ENCODE results near the gene C10orf71. TPM values are rescaled to one million over a fixed set of nuclear protein-coding genes. Genes with fewer than 3 reads are reported as not detected.

C10orf71 gene
- total RNA-seq, 1 donor from 2014 or later, result not detected

DNA sequence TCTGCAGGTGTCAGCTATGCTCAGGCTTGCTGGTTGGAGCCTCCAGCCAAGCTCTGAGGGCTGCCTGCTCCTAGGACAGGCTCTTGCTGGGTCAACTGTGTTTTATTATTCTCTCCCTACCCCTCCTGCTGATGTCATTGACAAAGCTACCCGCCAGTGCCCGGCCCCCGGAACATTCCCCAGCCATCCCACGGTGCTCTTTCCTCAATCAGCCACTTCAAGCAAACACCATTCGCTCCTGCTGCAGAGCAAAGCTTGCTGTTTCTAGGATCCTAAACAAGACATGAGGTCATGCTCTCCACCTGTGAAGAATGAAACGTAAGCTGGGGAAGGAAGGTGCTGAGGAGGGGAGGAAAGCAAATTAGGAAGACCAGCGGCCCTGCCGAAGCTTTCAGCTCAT lies 2.1 kb upstream of the C10orf71 start:
- DNase-seq, result no peak

GRCh38 chr10:49297818-49298670 lies 926 bp upstream of the C10orf71 start:
- DNase-seq, result no peak

DNA sequence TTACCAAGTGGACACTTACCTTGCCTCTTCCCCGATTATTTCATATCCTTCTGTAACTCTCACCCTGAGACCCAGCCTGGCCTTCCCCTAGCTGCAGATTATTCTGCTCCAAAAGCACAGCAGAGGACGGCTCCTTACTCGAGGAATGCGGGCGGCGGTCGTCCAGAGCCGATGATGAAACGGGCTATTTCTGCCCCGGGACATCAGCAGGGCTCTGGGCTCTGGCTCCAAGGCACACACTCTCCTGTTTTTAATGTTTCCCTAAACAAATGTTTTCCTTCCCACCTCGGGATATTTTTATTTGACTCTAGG lies 343 bp upstream of the C10orf71 start:
- DNase-seq, result no peak

DNA sequence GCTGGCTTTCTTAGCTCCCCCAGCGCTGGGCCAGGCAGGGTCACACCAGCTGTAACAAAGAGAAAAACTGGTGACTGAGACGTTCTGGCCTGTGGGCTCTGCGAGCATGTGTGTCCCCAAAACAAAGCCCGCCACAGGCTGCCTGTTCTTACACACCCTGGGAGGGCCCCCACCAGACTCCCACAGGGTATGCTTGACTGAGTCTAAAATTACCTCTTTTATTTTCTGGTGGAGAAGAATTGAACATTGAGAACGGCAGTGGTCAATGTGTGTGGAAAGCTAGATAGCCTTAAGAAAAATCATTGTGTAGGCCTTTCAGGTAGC lies 808 bp downstream of the C10orf71 start:
- no peak for DNase-seq

DNA sequence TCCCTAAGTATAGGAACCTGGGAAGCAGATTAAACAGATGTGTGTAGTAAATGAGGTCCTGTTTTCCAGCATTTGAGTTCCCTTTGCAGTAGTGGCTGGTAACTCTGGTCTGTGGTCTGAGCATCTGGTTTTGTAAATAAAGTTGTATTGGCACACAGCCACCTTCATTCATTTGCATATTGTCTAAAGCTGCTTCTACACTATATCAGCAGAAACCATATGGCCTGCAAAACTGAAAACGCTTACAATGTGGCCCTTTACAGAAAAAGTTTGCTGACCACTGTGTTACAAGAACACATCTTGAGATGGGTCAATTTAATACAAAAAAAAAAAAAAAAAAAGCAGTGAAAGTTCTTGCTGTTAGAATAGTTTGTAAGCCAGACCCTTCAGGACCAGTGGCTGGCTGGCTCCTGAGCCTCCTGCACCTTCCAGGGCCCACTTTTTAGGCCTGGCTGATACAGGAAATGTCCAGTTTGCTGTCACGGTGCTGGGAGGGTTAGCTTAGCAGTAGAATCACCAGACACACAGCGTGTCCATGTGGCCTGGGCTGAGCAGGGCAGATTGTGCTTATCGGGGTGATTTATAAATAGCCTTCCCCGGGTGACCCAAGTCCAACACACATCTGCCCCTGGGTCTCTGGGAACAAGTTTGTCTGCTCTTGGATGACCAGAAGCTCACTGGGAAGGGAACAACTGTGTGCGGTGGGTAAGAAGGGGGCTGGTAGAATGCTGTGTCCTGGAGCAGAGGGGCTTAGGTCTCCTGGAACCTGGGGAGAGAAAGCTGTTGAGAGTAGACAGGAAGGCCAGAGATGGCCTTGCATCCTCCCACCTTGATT lies 1.4 kb downstream of the C10orf71 start:
- no peak for DNase-seq

GRCh38 chr10:49301302-49301701 lies 2.3 kb downstream of the C10orf71 start:
- DNase-seq, result no peak

DNA sequence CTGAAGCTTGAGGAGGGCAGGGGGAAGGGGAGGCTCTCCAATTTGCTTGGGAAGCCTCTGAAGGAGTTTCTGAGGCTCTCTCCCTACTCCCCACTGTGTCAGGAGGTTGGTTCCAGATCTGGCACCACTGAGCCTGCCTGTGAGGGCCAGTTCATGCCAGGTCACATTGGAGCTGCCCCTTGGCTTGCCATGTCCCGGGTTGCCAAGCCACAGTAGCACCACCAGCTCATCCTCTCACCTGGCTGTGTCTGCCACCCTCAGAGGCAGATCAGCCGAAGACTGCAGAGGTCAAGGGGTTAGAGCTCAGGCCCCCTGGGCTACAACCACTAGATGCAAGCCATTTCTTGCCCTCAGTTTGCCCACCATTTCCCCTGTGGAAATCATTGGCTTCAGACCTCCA lies 3.1 kb downstream of the C10orf71 start:
- DNase-seq, result no peak

- DNase-seq, result no peak
These were observed 4.7 kb downstream of the C10orf71 start for GRCh38 chr10:49303711-49304110.

DNA sequence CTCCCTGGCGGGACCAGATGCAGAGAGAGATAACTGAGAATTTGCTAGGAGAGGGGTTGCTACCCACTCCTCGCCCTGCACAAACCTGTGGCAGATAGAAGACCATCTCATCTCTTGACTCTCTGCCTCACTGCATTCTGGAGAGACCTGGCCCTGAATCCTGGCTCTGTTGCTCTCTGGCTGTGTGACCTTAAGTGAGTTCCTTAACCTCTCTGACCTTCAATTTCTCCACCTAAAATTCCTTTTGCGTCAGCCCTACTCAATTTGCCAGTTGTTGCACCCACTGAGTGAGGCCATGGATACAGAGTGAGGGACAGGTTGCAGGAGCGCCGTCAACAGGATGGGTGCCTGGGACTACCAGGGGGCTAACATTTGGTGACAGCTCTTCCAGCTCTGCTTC lies 5.2 kb downstream of the C10orf71 start:
- DNase-seq, result no peak

DNA sequence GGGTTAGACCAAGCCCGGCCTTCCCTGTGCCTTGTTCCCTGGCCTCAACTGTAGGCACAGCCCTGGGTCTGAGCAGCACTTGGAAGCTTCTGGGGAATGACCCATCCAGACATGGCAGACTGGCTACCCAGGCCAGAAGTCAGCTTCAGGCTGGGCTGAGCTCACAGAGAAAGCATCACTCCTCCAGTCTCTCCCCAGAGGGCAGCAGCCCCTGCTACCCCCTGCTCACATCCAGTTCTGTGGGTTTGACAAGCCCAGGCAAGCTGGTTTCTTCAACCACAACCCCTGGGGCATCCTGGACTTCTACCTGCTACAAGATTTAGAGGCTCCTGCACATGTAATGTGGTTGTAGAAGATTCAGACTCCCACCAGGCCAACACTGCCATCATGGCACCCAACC lies 9.0 kb downstream of the C10orf71 start:
- DNase-seq, result no peak

DNA sequence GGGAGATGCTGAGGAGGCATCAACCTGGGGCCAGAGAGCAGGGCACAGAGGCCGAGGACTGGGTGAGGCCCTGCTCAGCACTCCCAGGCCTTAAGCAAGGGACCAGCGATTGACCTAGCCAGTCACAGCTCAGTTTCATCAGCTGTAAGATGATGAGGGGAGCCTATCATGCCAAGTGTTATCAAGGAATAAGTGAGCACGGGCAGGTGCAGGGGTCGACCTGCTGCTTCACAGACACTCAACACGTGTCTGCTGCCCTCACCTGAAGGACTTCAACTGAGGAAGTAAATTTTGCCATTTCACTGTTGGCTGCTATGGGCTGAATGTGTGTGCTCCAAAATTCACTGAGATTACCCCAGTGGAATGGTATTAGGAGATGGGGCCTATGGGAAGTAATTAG lies 9.9 kb downstream of the C10orf71 start:
- no peak for DNase-seq

DNA sequence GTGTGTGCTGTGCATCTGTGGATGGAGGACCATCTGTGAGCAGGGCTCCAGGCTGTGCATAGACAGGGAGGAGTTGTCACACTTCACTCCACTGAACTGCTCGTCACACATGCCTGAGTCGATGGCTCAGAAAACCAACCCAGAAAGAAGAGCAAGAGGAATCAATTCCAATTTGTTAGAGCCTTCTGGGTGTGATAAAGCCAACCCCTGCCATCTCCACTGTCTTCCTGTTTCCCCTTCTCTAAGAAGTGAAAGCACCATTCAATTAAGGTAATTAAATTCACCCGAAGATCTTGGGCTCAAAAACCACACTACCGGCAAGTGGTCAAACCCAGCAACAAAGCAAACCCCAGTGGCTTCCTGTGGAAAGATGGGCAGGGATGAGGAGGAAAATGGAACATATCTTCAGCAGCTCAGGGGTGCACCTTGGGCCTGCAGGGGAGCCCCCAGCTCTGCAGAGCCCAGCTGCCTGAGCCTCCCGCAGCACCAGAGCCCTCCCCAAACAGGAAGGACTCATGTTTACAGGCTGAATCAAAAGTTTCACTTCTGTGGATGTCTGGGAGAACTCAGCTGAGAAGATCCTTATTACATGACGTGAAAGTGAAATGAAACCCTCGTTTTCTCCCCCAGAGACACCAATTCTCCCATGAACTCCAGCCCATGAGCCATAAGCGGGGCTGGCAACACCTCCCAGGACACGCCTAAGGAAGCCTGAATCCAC lies 10.9 kb downstream of the C10orf71 start:
- DNase-seq, result no peak

DNA sequence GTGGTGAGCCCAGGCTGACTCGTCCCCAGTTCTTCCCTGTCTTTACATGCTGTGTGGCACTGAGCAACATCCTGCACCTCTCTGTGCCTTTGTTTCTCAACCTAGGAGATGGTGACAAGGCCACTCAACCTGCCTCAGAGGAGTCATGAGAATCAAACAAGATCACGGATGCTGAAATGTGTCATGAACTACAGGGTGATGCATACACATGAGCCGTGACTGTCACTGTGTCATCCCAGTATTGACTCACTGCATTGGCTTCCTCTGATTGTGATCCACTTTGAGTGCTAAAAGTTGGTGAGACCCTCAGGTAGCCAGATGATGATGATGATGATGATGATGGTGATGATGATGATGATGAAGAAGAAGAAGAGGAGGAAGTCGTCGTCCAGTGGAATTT lies 11.5 kb downstream of the C10orf71 start:
- DNase-seq, result no peak

GRCh38 chr10:49310901-49311554 lies 12.1 kb downstream of the C10orf71 start:
- DNase-seq, result no peak

DNA sequence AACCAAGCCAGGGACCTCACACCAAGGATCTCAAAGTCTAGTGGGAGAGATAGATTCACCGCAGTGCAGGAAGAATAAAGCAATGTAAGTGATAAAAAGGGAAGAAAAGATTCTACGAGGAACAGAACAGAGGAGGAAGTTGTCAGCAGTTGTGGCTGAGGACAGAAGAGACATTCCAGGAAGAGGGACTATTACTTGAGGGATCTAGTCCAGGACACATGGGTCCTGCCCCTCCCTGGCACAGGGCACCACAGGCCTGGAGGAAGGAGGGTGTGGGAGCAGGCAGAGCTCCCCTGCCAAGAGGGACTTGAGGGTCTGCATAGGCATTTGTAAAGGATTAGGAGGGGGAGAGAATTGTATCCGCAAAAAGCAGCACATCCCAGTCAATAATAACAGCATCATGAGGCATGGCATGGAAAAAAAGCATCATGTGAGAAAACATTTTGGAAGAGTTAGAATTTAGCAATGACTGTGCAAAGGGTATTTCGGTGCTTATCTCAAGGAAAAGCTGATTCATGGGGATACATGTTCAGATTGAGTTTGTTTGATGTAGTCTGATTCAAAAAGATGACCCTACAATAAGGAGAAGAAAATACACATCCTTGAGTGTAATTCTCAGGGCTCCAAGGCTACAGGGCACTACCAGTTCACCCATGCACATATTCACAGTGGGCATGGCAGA lies 12.7 kb downstream of the C10orf71 start:
- DNase-seq, result no peak

- DNase-seq, result no peak
These were observed 13.4 kb downstream of the C10orf71 start for GRCh38 chr10:49312246-49312869.

DNA sequence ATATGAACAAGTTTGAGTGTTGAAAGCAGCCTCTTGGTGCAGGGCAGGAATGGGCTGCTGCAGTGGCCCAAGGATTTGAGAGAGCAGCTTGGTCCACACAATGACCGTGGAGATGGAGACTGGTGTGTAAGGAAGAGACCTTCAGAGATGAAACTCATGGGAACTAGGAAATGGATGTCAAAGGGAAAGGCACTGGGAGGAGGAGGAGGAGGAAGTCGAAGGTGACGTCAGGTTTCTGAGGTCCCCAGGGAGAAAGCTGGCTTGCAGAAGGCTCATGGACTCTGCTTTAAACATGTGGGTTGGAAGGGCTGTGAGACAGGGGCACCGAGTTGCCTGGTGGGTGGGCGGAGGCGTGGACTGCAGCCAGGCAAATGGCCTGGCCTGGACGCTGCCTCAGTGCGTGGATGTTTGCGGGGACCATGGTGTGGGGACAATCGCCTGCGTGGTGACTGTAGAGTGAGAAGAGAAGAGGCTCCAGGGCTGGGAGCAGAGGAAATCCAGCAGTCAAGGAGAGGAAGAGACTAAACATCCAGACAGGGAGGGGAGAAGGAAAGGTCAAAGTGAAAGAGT lies 14.6 kb downstream of the C10orf71 start:
- no peak for DNase-seq

DNA sequence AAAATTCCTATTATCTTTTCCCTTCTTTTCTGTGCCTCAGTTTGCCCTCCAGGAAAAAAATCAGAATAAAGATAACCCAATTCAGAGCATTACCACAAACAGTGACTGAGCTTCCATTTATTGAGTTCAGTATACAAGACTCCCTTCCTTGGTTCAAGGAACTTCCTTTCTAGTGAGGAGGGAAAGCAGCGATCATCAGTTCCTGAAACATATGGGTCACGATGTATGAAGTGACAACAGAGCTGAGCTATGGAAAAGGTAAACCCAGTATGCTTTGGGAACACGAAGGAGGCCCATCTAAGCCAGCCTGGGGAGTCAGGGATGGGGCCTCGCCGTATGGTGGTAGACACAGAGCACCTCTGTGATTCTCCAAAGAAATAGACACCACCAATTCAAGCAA lies 15.8 kb downstream of the C10orf71 start:
- no peak for DNase-seq

- no peak for DNase-seq
These were observed 19.1 kb downstream of the C10orf71 start for GRCh38 chr10:49318028-49318427.

GRCh38 chr10:49318755-49319154 lies 19.8 kb downstream of the C10orf71 start:
- DNase-seq, result no peak

- DNase-seq, result no peak
These were observed 20.2 kb downstream of the C10orf71 start for GRCh38 chr10:49319206-49319605.

DNA sequence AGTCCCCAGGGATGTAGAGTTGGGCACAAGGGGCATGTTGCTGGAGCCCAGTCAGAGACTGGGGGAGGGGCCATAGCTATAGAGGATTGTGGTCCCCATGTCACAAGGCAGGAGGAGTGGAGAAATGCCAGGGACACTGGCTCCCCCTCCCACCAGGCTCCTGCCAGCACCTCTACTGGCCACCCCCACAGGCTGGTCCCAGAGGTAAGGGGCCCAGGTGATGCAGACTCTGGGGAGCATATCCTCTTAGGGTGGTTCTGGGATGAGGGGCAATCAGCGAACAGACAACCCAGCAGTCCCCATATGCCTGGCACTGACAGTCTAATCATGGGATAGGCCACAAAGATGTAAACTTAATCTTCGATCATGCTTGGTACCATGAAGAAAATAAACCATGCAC lies 21.2 kb downstream of the C10orf71 start:
- no peak for DNase-seq

All from dermis blood vessel endothelial cell (primary cell).